Ureter (tissue), 1 donor: Measurements from ENCODE around the gene PMF1. TPM values are rescaled to one million over a fixed set of nuclear protein-coding genes. Genes with fewer than 3 reads are reported as not detected.
"Not testable (repeated sequence)": the region's sequence is repeated elsewhere in the genome, so short reads cannot be mapped to it uniquely, and the experiment has no call there.

Experiments used
- DNase-seq: peaks from one replicate; pipeline ENCODE4 v3.0.0-alpha.2; 2020; ENCODE audit warnings: low spot score
- total RNA-seq: library from RNA; stranded (reverse); gene quantifications from one replicate; pipeline ENCODE4 v1.2.4, GENCODE V29; 2023
- donor health status: DM: yes; HTN: yes; CAD: no.

Gene PMF1
- total RNA-seq, 1 donor from 2014 or later: 59.3 TPM

GRCh38 chr1:156196445-156196844 lies 16.4 kb upstream of the PMF1 start:
- no peak for DNase-seq

- DNase-seq: no peak
Measured at GRCh38 chr1:156198831-156199349, 13.9 kb upstream of the PMF1 start.

GRCh38 chr1:156200044-156200443 lies 12.8 kb upstream of the PMF1 start:
- no peak for DNase-seq

GRCh38 chr1:156203331-156203730 lies 9.5 kb upstream of the PMF1 start:
- no peak for DNase-seq

GRCh38 chr1:156204686-156205085 lies 8.1 kb upstream of the PMF1 start:
- DNase-seq: no peak

GRCh38 chr1:156211243-156211642 lies 1.6 kb upstream of the PMF1 start:
- no peak for DNase-seq

GRCh38 chr1:156212130-156212529 lies 677 bp upstream of the PMF1 start:
- no peak for DNase-seq

- no peak for DNase-seq
Measured at GRCh38 chr1:156213644-156213966, 798 bp downstream of the PMF1 start.

- no peak for DNase-seq
Measured at GRCh38 chr1:156214024-156214748, 1.4 kb downstream of the PMF1 start.

- not testable (repeated sequence) for DNase-seq
Measured at GRCh38 chr1:156216361-156217086, 3.7 kb downstream of the PMF1 start.

- DNase-seq: no peak
Measured at GRCh38 chr1:156217871-156218270, 5.1 kb downstream of the PMF1 start.

GRCh38 chr1:156220226-156220625 lies 7.4 kb downstream of the PMF1 start:
- no peak for DNase-seq

- no peak for DNase-seq
Measured at GRCh38 chr1:156221986-156222692, 9.3 kb downstream of the PMF1 start.

GRCh38 chr1:156225677-156226014 lies 12.8 kb downstream of the PMF1 start:
- DNase-seq: no peak

- no peak for DNase-seq
Measured at GRCh38 chr1:156226116-156226538, 13.3 kb downstream of the PMF1 start.

- no peak for DNase-seq
Measured at GRCh38 chr1:156226782-156227181, 14.0 kb downstream of the PMF1 start.

- no peak for DNase-seq
Measured at GRCh38 chr1:156228501-156228900, 15.7 kb downstream of the PMF1 start.

- DNase-seq: no peak
Measured at GRCh38 chr1:156229809-156230472, 17.1 kb downstream of the PMF1 start.

GRCh38 chr1:156230473-156230837 lies 17.6 kb downstream of the PMF1 start:
- no peak for DNase-seq

- no peak for DNase-seq
Measured at GRCh38 chr1:156232201-156232894, 19.5 kb downstream of the PMF1 start.

- DNase-seq: no peak
Measured at GRCh38 chr1:156233426-156234127, 20.8 kb downstream of the PMF1 start.
